Upper lobe of left lung (tissue), 4 donors: ENCODE results near the gene MLLT6.

Experiments
- EP300 ChIP-seq, 4 donors: sonication (generic); formaldehyde crosslinking; IDR thresholded peaks; one replicate each; pipeline ENCODE4 v1.5.1; 2017; ENCODE audit warnings: antibody characterized with exemption in 4 of 4, control low read depth in 2 of 4
- POLR2A ChIP-seq, 4 donors: fragments of 450-650 bp; IDR thresholded peaks; one replicate each; pipeline ENCODE4 v1.5.1; 2016 to 2017; ENCODE audit warnings: antibody characterized with exemption in 4 of 4, mild to moderate bottlenecking in 2 of 4
- TF ChIP-seq, protein P1 (sequence below), 6 experiments: fragments of 450-650 bp in 4 of 6; fragments of 200-600 bp in 2 of 6; sonication (generic) in 2 of 6; IDR thresholded peaks; one replicate each; pipeline ENCODE4 v1.5.1; 2016 to 2019; ENCODE audit warnings: antibody characterized with exemption in 6 of 6

DNA sequence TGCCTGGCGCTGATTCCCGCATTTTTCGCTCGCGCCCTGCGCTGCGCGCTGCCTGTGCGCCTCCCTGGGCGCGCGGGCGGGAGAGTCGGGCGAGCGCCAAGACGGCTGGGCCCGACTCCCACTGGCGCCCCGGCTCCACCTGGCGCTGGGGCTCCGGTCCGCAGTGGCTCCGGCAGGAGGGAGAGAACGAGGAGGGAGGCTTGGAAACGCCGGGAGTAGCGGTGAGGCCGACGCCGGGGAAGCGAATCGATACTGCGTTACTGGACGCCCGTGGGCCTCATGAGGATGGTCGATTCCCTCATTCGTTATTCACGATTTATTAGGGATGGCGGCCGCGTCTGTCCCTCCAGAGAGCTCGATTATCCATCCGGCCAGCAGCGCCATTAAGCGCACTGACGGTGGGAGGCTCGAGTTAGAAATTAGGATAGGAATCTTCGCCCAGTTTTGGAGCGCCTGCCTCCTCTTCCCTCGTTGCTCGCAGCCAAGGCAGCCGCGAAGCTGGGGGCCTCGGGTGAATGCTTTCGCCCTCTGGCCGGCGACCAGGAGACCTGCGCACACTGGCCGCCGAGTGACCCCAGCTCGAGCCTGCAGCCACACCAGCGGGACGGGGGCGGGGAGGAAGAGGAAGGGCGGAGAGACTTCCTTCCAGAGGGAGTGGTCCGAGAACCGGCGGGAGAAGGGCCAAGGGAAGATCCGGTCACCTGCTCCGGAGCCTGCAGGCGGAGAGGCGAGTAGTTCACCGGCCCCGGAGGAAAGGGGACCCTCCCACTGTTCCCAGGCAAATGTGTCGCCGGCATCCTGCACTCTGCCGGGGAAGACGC is 44.4 kb downstream of the MLLT6 start:
- TF ChIP-seq, protein P1, sequence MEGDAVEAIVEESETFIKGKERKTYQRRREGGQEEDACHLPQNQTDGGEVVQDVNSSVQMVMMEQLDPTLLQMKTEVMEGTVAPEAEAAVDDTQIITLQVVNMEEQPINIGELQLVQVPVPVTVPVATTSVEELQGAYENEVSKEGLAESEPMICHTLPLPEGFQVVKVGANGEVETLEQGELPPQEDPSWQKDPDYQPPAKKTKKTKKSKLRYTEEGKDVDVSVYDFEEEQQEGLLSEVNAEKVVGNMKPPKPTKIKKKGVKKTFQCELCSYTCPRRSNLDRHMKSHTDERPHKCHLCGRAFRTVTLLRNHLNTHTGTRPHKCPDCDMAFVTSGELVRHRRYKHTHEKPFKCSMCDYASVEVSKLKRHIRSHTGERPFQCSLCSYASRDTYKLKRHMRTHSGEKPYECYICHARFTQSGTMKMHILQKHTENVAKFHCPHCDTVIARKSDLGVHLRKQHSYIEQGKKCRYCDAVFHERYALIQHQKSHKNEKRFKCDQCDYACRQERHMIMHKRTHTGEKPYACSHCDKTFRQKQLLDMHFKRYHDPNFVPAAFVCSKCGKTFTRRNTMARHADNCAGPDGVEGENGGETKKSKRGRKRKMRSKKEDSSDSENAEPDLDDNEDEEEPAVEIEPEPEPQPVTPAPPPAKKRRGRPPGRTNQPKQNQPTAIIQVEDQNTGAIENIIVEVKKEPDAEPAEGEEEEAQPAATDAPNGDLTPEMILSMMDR (IDR thresholded peaks at IDR 0.05), result peak in 3 of 6 experiments; percentile 4 to 8 (median 5)
- TF ChIP-seq EP300 (IDR thresholded peaks at IDR 0.05), result peak in 2 of 4 donors; percentile 73 to 83
- peak in 3 of 4 donors; percentile 27 to 77 (median 57) for TF ChIP-seq POLR2A (IDR thresholded peaks at IDR 0.05)
